Astrocyte (in vitro differentiated cells and primary cell): ENCODE data around the gene RBL2. TPM values are rescaled to one million over a fixed set of nuclear protein-coding genes. Genes with fewer than 3 reads are reported as not detected.

Experiments
- DNase-seq: peaks from one replicate; pipeline ENCODE4 v3.0.0-alpha.2; 2010; ENCODE audit warnings: low read depth
- FAIRE-seq: peaks from 2 replicates; lab custom pipeline; 2011; peaks lifted over from hg19 to GRCh38; lab: Jason Lieb, UNC
- H2AFZ ChIP-seq: 2 replicates; pipeline ENCODE4 v1.6.0; 2012; ENCODE audit warnings: low read depth, low read length, inconsistent platforms
- H3K27ac ChIP-seq: 2 replicates; pipeline ENCODE4 v1.5.1; 2011; ENCODE audit warnings: low read depth, low read length, inconsistent platforms
- H3K27me3 ChIP-seq: 2 replicates; pipeline ENCODE4 v1.6.0; 2011; ENCODE audit warnings: low read length, inconsistent platforms; ENCODE audit not compliant: insufficient read depth
- H3K36me3 ChIP-seq: 2 replicates; pipeline ENCODE4 v1.5.1; 2011; ENCODE audit warnings: low read length, inconsistent platforms; ENCODE audit not compliant: insufficient read depth
- H3K4me1 ChIP-seq: 2 replicates; pipeline ENCODE4 v1.5.1; 2011; ENCODE audit warnings: low read length, inconsistent platforms; ENCODE audit not compliant: insufficient read depth
- H3K4me2 ChIP-seq: 2 replicates; pipeline ENCODE4 v1.6.0; 2012; ENCODE audit warnings: low read length, inconsistent platforms
- H3K4me3 ChIP-seq: 2 replicates; pipeline ENCODE4 v1.5.1; 2011; ENCODE audit warnings: low read depth, mild to moderate bottlenecking, low read length, inconsistent platforms; ENCODE audit not compliant: insufficient read depth
- H3K79me2 ChIP-seq: 2 replicates; pipeline ENCODE4 v1.6.0; 2012; ENCODE audit warnings: mild to moderate bottlenecking, low read length, inconsistent platforms; ENCODE audit not compliant: insufficient read depth
- H3K9ac ChIP-seq: 2 replicates; pipeline ENCODE4 v1.6.0; 2012; ENCODE audit warnings: mild to moderate bottlenecking, low read length, inconsistent platforms
- H3K9me3 ChIP-seq: 2 replicates; pipeline ENCODE4 v1.5.1; 2012; ENCODE audit warnings: low read depth, mild to moderate bottlenecking, low read length, inconsistent platforms; ENCODE audit not compliant: insufficient read depth
- H4K20me1 ChIP-seq: 2 replicates; pipeline ENCODE4 v1.6.0; 2012; ENCODE audit warnings: low read length, inconsistent platforms; ENCODE audit not compliant: insufficient read depth
- H3K27ac Mint-ChIP-seq: one replicate; pipeline ENCODE4 v1.8.0; 2021; ENCODE audit warnings: mild to moderate bottlenecking, mixed read lengths; ENCODE audit not compliant: unreplicated experiment
- H3K27me3 Mint-ChIP-seq: one replicate; pipeline ENCODE4 v1.8.0; 2021; ENCODE audit warnings: low read depth, mixed read lengths; ENCODE audit not compliant: unreplicated experiment
- H3K36me3 Mint-ChIP-seq: one replicate; pipeline ENCODE4 v1.8.0; 2021; ENCODE audit warnings: low read depth, mixed read lengths; ENCODE audit not compliant: unreplicated experiment
- H3K4me1 Mint-ChIP-seq: one replicate; pipeline ENCODE4 v1.8.0; 2021; ENCODE audit warnings: low read depth, mixed read lengths; ENCODE audit not compliant: unreplicated experiment
- H3K4me3 Mint-ChIP-seq: one replicate; pipeline ENCODE4 v1.8.0; 2021; ENCODE audit warnings: mild to moderate bottlenecking, moderate library complexity, mixed read lengths; ENCODE audit not compliant: unreplicated experiment
- H3K9me3 Mint-ChIP-seq: one replicate; pipeline ENCODE4 v1.8.0; 2021; ENCODE audit warnings: mild to moderate bottlenecking, mixed read lengths; ENCODE audit not compliant: unreplicated experiment
- EZH2 ChIP-seq: IDR thresholded peaks from 2 replicates; pipeline ENCODE4 v1.6.1; 2012; ENCODE audit warnings: mild to moderate bottlenecking, low read length, inconsistent platforms; ENCODE audit not compliant: insufficient read depth
- total RNA-seq: library from RNA; stranded (reverse); gene quantifications from 2 replicates; pipeline ENCODE4 v1.2.1, GENCODE V29; 2021
- TF ChIP-seq, protein P1 (sequence below): IDR thresholded peaks from 2 replicates; pipeline ENCODE4 v1.5.1; 2011; ENCODE audit warnings: low read depth, mild to moderate bottlenecking, inconsistent platforms, low read length, moderate library complexity; ENCODE audit not compliant: insufficient read depth

The RBL2 gene
- total RNA-seq, 1 donor from 2014 or later, result 24.4 TPM

DNA sequence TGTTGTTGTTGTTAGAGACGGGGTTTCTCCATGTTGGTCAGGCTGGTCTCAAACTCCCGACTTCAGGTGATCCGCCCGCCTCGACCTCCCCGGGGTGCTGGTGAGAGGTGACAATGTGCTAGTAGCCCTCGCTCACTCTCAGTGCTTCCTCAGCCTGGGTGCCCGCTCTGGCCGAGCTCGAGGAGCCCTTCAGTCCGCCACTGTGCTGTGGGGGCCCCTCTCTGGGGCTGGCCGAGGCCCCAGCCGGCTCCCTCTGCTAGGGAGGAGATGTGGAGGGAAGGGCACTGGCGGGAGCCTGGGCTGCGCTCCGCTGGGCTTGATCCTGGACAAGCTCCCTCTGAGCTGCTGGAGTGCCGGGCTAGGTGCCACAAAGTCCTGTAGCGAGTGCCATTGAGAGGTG, 21.7 kb upstream of the RBL2 start:
- Histone ChIP-seq H3K9ac (no peak overlapping the region), H4K20me1 (no peaks in the 10 kb centered on the region), H3K4me3 (no peak overlapping the region), H3K79me2 (no peaks in the 10 kb centered on the region), H3K4me2 (no peak overlapping the region), H3K27ac (no peak overlapping the region), H2AFZ (no peak overlapping the region), H3K9me3 (no peaks in the 10 kb centered on the region), H3K27me3 (no peaks in the 10 kb centered on the region), H3K4me1 (no peaks in the 10 kb centered on the region), H3K36me3 (no peaks in the 10 kb centered on the region)
- no peaks in the 10 kb centered on the region for H3K27me3 Mint-ChIP-seq
- TF ChIP-seq, protein P1, sequence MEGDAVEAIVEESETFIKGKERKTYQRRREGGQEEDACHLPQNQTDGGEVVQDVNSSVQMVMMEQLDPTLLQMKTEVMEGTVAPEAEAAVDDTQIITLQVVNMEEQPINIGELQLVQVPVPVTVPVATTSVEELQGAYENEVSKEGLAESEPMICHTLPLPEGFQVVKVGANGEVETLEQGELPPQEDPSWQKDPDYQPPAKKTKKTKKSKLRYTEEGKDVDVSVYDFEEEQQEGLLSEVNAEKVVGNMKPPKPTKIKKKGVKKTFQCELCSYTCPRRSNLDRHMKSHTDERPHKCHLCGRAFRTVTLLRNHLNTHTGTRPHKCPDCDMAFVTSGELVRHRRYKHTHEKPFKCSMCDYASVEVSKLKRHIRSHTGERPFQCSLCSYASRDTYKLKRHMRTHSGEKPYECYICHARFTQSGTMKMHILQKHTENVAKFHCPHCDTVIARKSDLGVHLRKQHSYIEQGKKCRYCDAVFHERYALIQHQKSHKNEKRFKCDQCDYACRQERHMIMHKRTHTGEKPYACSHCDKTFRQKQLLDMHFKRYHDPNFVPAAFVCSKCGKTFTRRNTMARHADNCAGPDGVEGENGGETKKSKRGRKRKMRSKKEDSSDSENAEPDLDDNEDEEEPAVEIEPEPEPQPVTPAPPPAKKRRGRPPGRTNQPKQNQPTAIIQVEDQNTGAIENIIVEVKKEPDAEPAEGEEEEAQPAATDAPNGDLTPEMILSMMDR, result no peak
- TF ChIP-seq EZH2, result no peak
- H3K9me3 Mint-ChIP-seq, result peaks cover 6% of the 10 kb centered on the region
- no peak overlapping the region for H3K27ac Mint-ChIP-seq
- no peak for DNase-seq
- FAIRE-seq, result no peak
- peaks cover 7% of the 10 kb centered on the region for H3K4me1 Mint-ChIP-seq
- no peak overlapping the region for H3K4me3 Mint-ChIP-seq
- no peaks in the 10 kb centered on the region for H3K36me3 Mint-ChIP-seq

DNA sequence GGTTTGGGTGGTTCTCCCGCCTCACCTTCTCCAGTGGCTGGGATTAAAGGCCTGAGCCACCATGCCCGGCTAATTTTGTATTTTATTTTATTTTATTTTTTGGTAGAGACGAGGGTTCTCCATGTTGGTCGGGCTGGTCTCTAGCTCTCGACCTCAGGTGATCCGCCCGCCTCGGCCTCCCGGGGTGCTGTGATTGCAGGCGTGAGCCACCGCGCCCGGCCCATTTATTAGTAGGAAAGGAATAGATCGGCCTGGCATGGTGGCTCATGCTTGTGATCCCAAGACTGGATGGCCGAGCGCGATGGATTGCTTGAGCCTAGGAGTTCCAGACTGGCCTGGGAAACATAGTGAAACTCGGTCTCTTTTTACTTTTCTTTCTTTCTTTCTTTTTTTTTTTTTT, 20.4 kb upstream of the RBL2 start:
- Mint-ChIP-seq H3K4me1 (peaks cover 8% of the 10 kb centered on the region), H3K27me3 (no peaks in the 10 kb centered on the region), H3K36me3 (no peaks in the 10 kb centered on the region), H3K4me3 (no peak overlapping the region), H3K9me3 (peaks cover 6% of the 10 kb centered on the region), H3K27ac (no peak overlapping the region)
- Histone ChIP-seq H4K20me1 (no peaks in the 10 kb centered on the region), H3K4me2 (no peak overlapping the region), H2AFZ (no peak overlapping the region), H3K9ac (no peak overlapping the region), H3K4me1 (no peaks in the 10 kb centered on the region), H3K9me3 (no peaks in the 10 kb centered on the region), H3K79me2 (no peaks in the 10 kb centered on the region), H3K27me3 (no peaks in the 10 kb centered on the region), H3K36me3 (no peaks in the 10 kb centered on the region), H3K4me3 (no peak overlapping the region), H3K27ac (no peak overlapping the region)
- FAIRE-seq (no peak), DNase-seq (no peak)
- no peak for TF ChIP-seq EZH2
- TF ChIP-seq, protein P1, result no peak

DNA sequence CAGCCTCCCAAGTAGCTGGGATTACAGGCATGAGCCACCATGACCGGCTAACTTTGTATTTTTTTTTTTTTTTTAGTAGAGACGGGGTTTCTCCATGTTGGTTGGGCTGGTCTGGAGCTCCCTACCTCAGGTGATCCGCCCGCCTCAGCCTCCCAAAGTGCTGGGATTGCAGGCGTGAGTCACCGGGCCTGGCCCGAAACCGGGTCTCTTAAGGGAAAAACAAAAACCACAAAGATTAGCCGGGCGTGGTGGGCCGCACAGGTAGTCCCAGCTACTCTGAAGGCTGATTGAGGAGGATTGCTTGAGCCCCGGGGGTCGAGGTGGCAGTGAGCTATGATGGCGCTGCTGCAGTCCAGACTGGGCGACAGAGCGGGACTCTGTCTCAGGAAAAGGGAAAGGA, 19.9 kb upstream of the RBL2 start:
- Histone ChIP-seq H3K27ac (no peak overlapping the region), H3K4me1 (no peaks in the 10 kb centered on the region), H3K36me3 (no peaks in the 10 kb centered on the region), H3K4me2 (no peak overlapping the region), H2AFZ (no peak overlapping the region), H3K27me3 (no peaks in the 10 kb centered on the region), H3K9ac (no peak overlapping the region), H3K4me3 (no peak overlapping the region), H4K20me1 (no peaks in the 10 kb centered on the region), H3K9me3 (no peaks in the 10 kb centered on the region), H3K79me2 (no peaks in the 10 kb centered on the region)
- peaks cover 8% of the 10 kb centered on the region for H3K9me3 Mint-ChIP-seq
- peaks cover 8% of the 10 kb centered on the region for H3K4me1 Mint-ChIP-seq
- FAIRE-seq (no peak), DNase-seq (no peak)
- no peak overlapping the region for H3K27ac Mint-ChIP-seq
- H3K4me3 Mint-ChIP-seq, result no peak overlapping the region
- H3K36me3 Mint-ChIP-seq, result no peaks in the 10 kb centered on the region
- no peaks in the 10 kb centered on the region for H3K27me3 Mint-ChIP-seq
- TF ChIP-seq EZH2, result no peak
- TF ChIP-seq, protein P1, result no peak
